ENCODE data around the gene BSND. TPM values are rescaled to one million over a fixed set of nuclear protein-coding genes. Genes with fewer than 3 reads are reported as not detected.
A peak's percentile ranks its signal among the peaks of the same experiment; 100 is the strongest.

BSND gene
- total and polyA plus RNA-seq, 9 of the 15 experiments (the other 6 are each of a cell fraction or from before 2014, with no cell fraction given) = not detected

- Histone ChIP-seq H3K36me3 (ENCODE audit: control insufficient read depth, insufficient read depth, low read length) (no peaks in the 10 kb centered on the region), H3K9ac (ENCODE audit: insufficient read depth in 1 of 2, low read depth in 2 of 2, low read length in 2 of 2) (no peak overlapping the region), H3K27me3 (ENCODE audit: control insufficient read depth in 2 of 2, insufficient read depth in 2 of 2, low read length in 2 of 2) (peaks cover 0 to 9% of the 10 kb centered on the region in 2 experiments; a peak in 4 of 5 replicates), H3K4me1 (replicated peaks in 1 of 2; ENCODE audit: control insufficient read depth in 2 of 2, insufficient read depth in 2 of 2, low read length in 2 of 2) (peaks cover 0 to 10% of the 10 kb centered on the region in 2 experiments; a peak in 2 of 5 replicates), H3K4me2 (ENCODE audit: insufficient read depth, low read length) (no peak overlapping the region), H3K9me1 (ENCODE audit: control insufficient read depth, insufficient read depth, low read length) (no peaks in the 10 kb centered on the region), H3K27ac (ENCODE audit: extremely low read depth, low read depth, low read length) (no peak overlapping the region), H3K79me2 (ENCODE audit: control insufficient read depth, insufficient read depth, low read length) (no peaks in the 10 kb centered on the region), H3K4me3 (no peak overlapping the region), H4K20me1 (replicated peaks; ENCODE audit: control insufficient read depth, insufficient read depth, low read length) (no peaks in the 10 kb centered on the region), H2AFZ (ENCODE audit: low read depth, low read length) (no peak overlapping the region), H3K9me3 (replicated peaks; ENCODE audit: control insufficient read depth, insufficient read depth, low read depth, low read length) (no peaks in the 10 kb centered on the region)
- WGBS (ENCODE audit: insufficient coverage, low coverage, missing lambda C conversion rate) = 0% methylated on average over 4 of the region's 4 CpGs
- no TSS peak for BruUV-seq (replicated peaks)
- intact Hi-C loops (cut with micrococcal nuclease) (no loop called here), in situ Hi-C loops (cut with MboI) (no loop called here)
- DNase-seq (ENCODE audit: extremely low read depth in 1 of 4, low spot score in 3 of 4) = no peak
- CTCF ChIA-PET (ENCODE audit: low intra/inter-chr PET ratio) = no interaction called here
- POLR2A ChIA-PET = interaction anchor here (0.6 kb wide), 1 partner anchor 247 kb away, joined by 3 read pairs; no protein-coding TSS in a partner anchor
- ATAC-seq = no peak
- FAIRE-seq = no peak
- TF ChIP-seq PHTF2 (CRISPR knock-in tag; IDR thresholded peaks at IDR 0.05) = no peak
- TF ChIP-seq THRAP3 (IDR thresholded peaks at IDR 0.05; ENCODE audit: borderline replicate concordance) = no peak
- TF ChIP-seq LCOR (CRISPR knock-in tag; IDR thresholded peaks at IDR 0.05) = no peak
- TF ChIP-seq RERE (CRISPR knock-in tag; IDR thresholded peaks at IDR 0.05; ENCODE audit: borderline replicate concordance) = no peak
- no peak for TF ChIP-seq GABPB2 (CRISPR knock-in tag; conservative IDR thresholded peaks at IDR 0.05)
- TF ChIP-seq ZBTB5 (IDR thresholded peaks at IDR 0.05) = no peak
- no peak for TF ChIP-seq ZNF655 (CRISPR knock-in tag; IDR thresholded peaks at IDR 0.05)
- peak; percentile 60; the same call in 1 of the 2 replicates for TF ChIP-seq KLF6 (CRISPR knock-in tag; IDR thresholded peaks at IDR 0.05; ENCODE audit: borderline replicate concordance)
- no peak for TF ChIP-seq ZNF347 (CRISPR knock-in tag; IDR thresholded peaks at IDR 0.05; ENCODE audit: low read depth)
- TF ChIP-seq PREB (CRISPR knock-in tag; IDR thresholded peaks at IDR 0.05) = no peak
- no peak for TF ChIP-seq CC2D1A (IDR thresholded peaks at IDR 0.05)
- TF ChIP-seq ZNF644 (tag; IDR thresholded peaks at IDR 0.05; ENCODE audit: low read depth) = no peak
Observed at GRCh38 chr1:54962612-54963395, 35.9 kb upstream of the BSND start.
